Glomerular visceral epithelial cell (primary cell): Measurements from ENCODE around the gene RHEBL1.

ENCODE experiments used
- DNase-seq: peaks from one replicate; pipeline ENCODE4 v3.0.0-alpha.2; 2016; ENCODE audit errors: extremely low spot score

Gene RHEBL1

GRCh38 chr12:49054524-49054923 lies 15.3 kb downstream of the RHEBL1 start:
- no peak for DNase-seq

GRCh38 chr12:49054096-49054495 lies 15.7 kb downstream of the RHEBL1 start:
- no peak for DNase-seq

- no peak for DNase-seq
Observed at GRCh38 chr12:49052451-49053208, 17.1 kb downstream of the RHEBL1 start.

- no peak for DNase-seq
Observed at GRCh38 chr12:49051777-49052438, 17.9 kb downstream of the RHEBL1 start.

GRCh38 chr12:49051373-49051764 lies 18.4 kb downstream of the RHEBL1 start:
- no peak for DNase-seq

- DNase-seq = no peak
Observed at GRCh38 chr12:49050507-49051372, 19.0 kb downstream of the RHEBL1 start.

GRCh38 chr12:49049566-49050224 lies 20.1 kb downstream of the RHEBL1 start:
- peak; percentile 38 for DNase-seq

- no peak for DNase-seq
Observed at GRCh38 chr12:49048953-49049352, 20.8 kb downstream of the RHEBL1 start.

GRCh38 chr12:49046129-49046895 lies 23.5 kb downstream of the RHEBL1 start:
- no peak for DNase-seq

GRCh38 chr12:49044660-49045059 lies 25.1 kb downstream of the RHEBL1 start:
- DNase-seq = no peak

- DNase-seq = peak; percentile 45
Observed at GRCh38 chr12:49043856-49044258, 25.9 kb downstream of the RHEBL1 start.

- DNase-seq = no peak
Observed at GRCh38 chr12:49043241-49043640, 26.5 kb downstream of the RHEBL1 start.

- no peak for DNase-seq
Observed at GRCh38 chr12:49041881-49042484, 27.8 kb downstream of the RHEBL1 start.

GRCh38 chr12:49041036-49041880 lies 28.5 kb downstream of the RHEBL1 start:
- DNase-seq = no peak

GRCh38 chr12:49040364-49040855 lies 29.4 kb downstream of the RHEBL1 start:
- no peak for DNase-seq

- no peak for DNase-seq
Observed at GRCh38 chr12:49039421-49040363, 30.1 kb downstream of the RHEBL1 start.

GRCh38 chr12:49038291-49038955 lies 31.4 kb downstream of the RHEBL1 start:
- DNase-seq = no peak

- no peak for DNase-seq
Observed at GRCh38 chr12:49037947-49038237, 31.9 kb downstream of the RHEBL1 start.
